GM19455 (cell line): ENCODE measurements around the gene SMG6.

ENCODE experiments used
- ATAC-seq: cut with Tn5 transposase; IDR thresholded peaks from one replicate; pipeline ENCODE4 v1.9.1; 2021; ENCODE audit not compliant: unreplicated experiment

SMG6 gene

DNA sequence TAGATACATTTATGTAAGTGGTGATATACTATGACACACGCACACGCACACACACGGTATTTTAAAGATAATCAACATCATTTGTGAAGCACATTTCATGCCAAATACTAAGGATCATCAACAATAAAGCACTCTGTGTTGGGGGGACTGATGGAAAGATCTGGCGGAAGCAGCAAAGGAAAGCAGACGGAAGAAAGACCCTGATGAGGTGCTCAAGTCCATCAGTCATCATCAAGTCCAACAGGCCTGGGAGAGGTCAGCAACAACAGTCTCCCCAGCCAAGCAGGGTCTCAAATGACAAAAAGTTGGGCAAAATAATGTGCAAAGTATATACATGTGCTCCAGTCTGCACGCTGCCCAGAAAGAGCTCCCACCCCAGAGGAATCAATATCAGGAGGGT lies 193.1 kb downstream of the SMG6 start:
- no peak for ATAC-seq

GRCh38 chr17:2108170-2108569 lies 195.4 kb downstream of the SMG6 start:
- no peak for ATAC-seq

DNA sequence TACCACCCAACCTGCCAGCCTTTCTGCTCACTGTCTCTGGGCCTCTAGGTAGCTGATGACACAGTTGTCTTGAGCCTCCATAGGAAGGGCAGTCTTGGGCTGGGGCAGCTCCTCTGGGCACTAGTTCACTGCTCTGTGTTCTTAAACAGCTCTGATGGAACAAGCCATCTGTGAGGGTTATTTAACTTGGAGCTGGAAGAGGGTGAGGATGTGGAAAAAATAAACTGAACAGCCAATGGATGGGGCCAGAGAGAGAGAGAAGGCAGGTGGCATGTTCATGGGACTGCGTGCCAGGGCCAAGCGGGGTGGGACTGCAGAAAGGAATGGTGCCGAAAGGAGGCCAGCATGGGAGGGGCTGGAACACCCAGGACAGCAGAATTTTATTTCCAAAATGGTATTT lies 196.1 kb downstream of the SMG6 start:
- no peak for ATAC-seq

DNA sequence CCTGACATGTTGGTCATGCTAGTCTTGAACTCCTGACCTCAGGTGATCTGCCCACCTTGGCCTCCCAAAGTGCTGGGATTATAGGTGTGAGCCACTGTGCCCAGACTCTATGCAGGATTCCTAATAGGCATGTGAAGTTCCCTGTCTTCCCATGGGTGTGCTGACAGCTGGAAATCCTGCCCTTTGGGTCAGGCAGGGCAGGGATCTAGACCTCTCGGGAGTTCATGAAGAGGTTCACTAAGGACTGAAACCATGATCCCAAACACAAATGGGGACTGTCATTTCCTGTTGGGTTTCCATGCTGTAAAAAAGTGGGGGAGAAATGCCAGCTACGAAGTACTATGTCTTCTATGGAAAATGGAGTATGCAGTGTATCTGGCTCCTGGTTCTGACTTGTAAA lies 196.5 kb downstream of the SMG6 start:
- ATAC-seq: no peak

DNA sequence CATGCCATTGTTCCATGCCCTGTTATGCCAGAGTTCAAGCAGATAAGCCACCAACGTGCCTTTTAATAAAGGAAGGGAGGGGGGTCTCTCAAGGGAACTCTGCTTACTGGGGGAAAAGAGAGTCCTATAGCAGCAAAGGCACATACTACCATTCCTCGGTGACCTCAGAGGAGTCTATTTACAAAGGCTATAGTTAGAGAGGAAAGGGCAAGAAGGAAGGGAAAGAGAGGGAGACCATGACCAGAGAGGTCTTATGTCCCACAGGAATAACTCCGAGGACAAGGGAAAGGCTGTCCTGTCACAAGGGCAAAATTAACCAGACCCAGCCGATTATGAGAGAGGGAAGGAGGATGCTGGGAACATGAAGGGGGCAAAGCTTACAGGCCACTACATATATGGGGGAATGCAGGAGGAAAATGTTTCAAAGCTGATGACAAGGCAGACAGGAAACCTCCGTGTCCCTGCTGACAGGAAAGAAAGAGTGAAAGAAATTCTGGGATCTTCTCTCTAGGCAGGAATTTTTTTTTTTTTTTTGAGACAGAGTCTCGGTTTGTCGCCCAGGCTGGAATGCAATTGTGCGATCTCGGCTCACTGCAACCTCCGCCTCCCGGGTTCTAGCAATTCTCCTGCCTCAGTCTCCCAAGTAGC lies 197.2 kb downstream of the SMG6 start:
- ATAC-seq: no peak

DNA sequence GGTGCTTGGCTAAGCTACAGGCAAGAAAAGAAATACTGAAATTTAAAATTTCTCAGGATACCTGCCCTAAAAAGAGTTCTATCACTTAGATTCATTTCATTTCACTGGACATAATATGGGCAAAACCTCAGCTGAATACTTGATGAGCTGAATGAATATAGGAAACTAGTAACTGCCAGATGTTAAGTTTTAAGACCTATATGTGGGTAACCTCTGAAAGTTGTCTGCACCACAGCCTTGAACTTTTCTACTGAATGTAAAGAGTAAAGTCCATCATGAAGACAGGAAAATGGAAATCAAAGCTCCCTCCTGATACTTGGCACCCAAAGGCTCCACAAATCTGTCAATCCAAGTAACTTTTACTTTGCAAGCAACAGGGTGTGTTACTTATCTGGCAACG lies 197.9 kb downstream of the SMG6 start:
- ATAC-seq: no peak

- ATAC-seq: no peak
These were observed 200.4 kb downstream of the SMG6 start for GRCh38 chr17:2102931-2103809.

DNA sequence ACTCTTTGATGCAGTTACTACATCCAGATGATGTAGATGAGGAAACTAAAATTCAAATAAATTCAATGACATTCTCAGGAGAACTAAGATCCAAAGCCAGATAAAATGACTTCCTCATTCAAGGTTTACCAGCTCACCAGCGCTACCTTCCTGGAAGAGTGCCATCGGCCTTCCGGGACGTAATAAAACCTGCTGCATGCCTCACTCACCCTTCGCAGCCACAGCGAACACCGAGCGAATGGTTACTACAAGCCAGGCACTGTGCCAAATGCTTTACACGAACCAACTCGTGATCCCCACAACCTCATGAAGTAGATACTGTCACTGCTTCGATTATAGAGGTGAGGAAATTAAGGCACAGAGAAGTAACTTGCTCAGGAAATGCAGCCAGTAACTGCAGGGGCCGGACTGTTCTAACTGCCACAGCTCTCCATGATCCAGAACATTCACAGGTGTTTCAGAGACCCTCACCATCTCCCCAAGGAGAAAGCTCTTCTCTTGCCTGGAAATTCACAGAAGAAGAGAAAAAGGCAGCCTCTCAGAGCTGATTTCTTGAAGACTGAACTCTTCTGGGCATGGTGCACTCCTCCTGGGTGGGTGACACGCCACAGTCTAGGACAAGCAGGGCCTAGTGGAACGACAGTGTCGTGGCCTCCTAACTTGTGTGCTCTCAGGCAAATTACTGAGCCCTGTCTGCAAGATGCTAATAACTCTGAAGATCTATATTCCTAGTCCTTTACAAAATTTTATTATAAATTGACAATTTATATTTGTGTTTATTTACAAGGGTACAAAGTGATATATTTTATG lies 201.9 kb downstream of the SMG6 start:
- ATAC-seq: no peak

GRCh38 chr17:2095536-2095910 lies 208.1 kb downstream of the SMG6 start:
- no peak for ATAC-seq

DNA sequence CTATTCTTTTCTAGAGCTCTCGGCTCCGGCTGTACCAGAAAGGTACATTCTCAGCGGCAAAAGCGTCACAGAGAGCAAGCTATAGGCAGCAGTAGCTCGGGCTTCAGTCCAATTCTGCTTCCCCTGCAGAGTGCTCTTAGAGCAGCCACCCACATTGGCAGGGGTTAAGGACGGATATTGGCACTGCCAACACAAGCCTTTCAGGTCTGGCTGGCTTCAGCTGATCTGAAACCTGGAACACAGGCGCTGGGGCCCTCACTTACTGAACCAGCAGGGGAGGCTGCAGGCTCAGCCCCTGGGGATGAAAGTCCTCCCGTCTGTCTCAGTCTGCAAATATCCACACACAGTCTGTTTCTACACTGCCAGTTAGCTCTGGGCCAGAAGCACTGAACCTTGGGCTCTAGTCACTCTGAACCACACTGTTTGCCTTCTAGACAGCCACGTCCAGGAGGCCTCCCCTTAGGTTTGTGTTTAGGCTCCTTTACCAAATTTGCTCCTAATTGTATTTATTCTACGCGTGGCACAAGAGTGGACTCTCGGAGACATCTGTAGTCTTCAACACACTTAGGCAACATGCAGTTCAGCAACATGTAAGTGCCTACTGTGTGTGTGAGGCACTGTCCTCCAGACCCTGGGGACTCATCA lies 208.6 kb downstream of the SMG6 start:
- ATAC-seq: no peak

- ATAC-seq: no peak
These were observed 210.2 kb downstream of the SMG6 start for GRCh38 chr17:2093349-2093748.

GRCh38 chr17:2092253-2092652 lies 211.3 kb downstream of the SMG6 start:
- ATAC-seq: no peak

GRCh38 chr17:2090804-2091534 lies 212.6 kb downstream of the SMG6 start:
- no peak for ATAC-seq

- no peak for ATAC-seq
These were observed 213.4 kb downstream of the SMG6 start for GRCh38 chr17:2090210-2090641.

GRCh38 chr17:2089021-2089422 lies 214.6 kb downstream of the SMG6 start:
- peak; percentile 26 for ATAC-seq

- ATAC-seq: no peak
These were observed 215.9 kb downstream of the SMG6 start for GRCh38 chr17:2087597-2088211.

DNA sequence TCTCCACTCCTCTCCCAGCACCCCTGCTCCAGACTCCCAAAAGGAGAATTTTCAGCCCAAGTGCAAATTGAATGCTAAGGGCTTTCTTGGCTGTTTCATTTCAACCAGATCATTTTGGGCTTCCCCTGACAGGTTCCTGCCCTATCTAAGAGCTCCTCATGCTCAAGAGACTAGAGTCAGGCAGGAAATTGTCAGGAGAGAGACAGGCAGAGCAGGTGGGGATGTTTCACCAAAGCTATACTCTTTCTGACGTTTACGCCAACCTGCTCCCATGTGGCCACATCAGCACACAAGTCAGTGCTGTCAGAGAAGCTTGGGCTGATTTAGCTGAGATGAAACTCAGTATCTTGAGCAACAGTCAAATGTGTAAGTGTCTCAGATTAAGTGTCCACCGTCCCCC lies 217.3 kb downstream of the SMG6 start:
- no peak for ATAC-seq

GRCh38 chr17:2085648-2085949 lies 218.0 kb downstream of the SMG6 start:
- no peak for ATAC-seq

DNA sequence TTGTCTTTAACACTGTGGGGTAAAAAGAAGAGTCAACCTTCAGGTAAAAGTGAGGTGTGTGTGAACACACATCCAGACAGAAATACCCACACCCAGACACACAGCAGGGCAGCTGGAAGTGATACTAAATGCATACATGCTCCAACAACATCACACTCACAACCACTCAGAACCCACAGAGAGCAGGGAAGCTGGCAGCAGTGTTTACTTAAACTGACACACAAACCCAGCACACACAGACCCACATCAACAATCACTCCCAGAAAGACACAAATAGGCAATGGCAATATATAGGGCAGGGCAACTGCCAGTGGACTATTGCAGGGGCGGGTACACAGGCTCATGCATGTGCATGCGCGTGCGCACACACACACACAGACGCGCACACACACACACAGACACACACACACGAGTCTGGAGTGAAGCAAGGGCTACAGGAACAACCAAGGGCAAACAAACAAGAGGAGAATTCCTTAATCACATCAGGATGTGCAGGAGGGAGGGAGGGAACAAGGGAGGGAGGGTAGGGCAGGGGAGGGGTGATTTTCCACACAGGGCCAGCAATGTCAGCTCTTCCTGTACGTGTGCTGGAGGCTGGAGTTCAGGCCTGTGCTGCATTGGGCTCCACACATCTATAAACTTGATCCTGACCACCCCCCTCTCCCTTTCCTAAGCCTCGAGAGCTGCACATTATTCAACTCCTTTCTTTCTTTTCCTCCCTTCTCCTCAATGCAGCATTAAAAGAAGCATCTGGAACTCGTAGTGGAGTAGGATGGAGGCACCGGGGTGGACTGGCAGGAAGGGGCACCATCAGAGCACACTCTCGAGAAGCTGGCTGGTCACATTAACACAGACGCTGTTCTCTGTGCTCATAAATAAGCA lies 218.6 kb downstream of the SMG6 start:
- no peak for ATAC-seq
